G401 (cell line): ENCODE data around the gene SPAAR. TPM values are rescaled to one million over a fixed set of nuclear protein-coding genes. Genes with fewer than 3 reads are reported as not detected.
"Not testable (repeated sequence)": the region's sequence is repeated elsewhere in the genome, so short reads cannot be mapped to it uniquely, and the experiment has no call there.

Source experiments
- DNase-seq: peaks from one replicate; pipeline ENCODE4 v3.0.0-alpha.2; 2015; ENCODE audit warnings: low spot score
- in situ Hi-C: cut with HindIII; loops from 2 replicates; pipeline ENCODE4 v1.10.0; 2016; ENCODE audit warnings: low sequenced_read_pairs, mixed read lengths
- total RNA-seq: library from RNA; depleted of rRNA; stranded (reverse); fragments of >200 nt; shearing (Covaris generic); gene quantifications from 2 replicates; pipeline ENCODE4 v1.2.3, GENCODE V29; 2014; rRNA removed

SPAAR gene, protein sequence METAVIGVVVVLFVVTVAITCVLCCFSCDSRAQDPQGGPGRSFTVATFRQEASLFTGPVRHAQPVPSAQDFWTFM
- total RNA-seq: 2.6 and 3.5 TPM in 2 replicates

DNA sequence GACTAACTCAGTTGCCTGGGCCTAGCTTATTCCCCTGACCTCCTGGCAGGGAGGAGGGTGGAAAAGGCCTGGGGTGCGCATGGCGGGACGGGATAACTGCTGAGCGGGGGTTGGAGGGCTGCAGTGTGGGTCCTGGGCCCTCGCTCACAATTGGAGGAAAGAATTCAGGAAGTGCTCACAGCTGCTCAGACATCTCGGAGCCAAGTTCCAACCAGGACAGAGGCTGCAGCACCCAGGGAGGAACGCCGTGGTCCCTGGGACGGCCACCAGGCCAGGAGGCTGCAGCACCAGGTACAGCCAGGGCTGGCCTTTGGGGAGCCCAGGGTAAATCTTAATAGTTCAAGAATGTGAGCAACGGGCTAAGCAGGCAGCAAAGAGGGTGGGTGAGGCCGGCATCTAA lies at the start of gene SPAAR:
TSS of gene SPAAR (plus strand) at position 217 of the 400 bp plus-strand sequence. CDS start 974 bp downstream, outside the sequence.
- no peak for DNase-seq
- in situ Hi-C loops: no loop called here

DNA sequence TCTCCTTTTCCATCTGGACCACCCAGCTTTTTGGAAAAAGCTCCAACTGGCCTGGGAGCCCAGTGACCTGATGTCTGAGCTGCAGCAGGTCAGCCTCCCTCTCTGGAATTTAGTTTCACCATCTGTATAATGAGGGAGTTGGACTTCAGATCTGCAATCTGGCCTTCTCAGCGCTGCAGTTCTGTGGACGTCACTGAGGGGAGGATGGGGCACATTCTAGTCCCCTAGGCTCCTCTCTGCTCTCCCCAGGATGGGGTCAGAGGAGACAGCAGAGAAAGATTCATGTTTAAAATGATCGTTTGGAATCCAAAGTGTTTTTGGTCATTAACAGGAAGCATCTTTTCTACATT lies 49.3 kb upstream of the SPAAR start:
- in situ Hi-C loops: no loop called here
- no peak for DNase-seq

DNA sequence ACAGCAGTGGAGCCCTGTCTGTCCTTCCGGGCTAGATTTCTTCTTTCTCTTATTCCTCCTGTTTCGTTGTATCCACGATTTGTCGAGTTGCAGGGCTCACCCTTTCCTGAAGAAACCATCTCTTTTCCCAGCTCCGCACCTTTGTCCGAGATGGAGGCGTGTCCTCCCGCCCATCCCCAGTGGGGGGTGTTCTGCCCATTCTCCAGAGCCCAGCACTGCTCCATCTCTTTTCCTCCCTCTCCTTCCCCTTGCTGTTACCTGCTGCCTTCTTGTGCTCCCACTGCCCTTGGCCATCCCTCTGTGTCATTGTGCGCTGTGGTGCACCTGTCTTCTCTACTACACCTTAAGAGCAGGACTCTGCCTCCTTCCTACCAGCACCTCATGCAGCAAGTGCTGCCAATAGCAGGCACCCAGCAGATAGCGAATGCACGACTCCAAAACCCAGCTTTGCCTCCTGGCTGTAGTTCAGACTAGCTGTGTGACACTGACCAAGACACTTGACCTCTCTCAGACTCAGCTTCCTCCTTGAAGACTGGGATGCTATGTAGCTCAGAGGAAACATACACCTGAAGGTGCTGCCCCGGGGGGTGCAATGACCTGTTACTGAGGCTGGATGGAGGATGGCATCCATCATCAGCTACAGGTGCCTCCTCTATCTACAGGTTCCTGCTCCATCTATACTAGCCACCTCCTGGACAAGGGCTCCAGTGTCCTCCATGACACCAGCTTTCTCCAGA lies 48.0 kb upstream of the SPAAR start:
- no peak for DNase-seq
- in situ Hi-C loops: no loop called here

DNA sequence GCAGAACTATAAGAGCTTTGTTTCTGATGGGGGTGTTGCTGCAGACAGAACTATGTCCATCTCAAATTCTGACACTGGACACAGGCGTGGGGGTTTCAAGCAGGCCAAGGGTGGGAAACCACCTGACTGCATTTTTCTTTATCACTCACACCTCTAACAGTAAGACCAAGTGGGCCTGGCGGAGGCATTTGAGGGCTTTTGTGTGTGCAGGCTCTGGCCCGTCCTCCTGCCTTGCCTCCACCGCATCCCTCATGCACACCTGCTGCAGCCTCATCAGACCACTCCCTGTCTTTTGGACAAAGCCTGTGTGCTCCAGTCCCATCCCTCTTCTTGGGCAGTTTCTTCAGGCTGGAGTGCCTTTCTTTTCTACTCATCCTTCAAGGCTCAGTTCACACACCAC lies 47.0 kb upstream of the SPAAR start:
- no peak for DNase-seq
- in situ Hi-C loops: no loop called here

DNA sequence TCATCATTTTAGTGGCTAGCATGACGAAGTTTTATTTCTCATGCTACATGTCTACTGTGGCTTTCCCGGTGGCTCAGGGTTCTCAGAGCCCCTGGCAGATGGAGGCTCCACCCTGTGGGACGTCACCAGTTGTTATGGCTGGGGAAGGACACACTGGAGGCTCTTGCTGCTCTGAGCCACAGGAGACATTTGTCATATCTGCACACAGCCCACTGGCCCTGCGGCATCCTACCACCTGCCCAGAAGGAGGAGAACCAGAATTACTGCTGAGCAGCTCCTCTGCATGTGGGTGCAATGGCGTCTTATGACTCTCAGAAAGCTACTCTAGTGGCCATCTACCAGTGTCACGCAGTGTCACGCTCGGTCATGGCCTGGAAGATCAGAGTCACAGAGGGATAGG lies 45.7 kb upstream of the SPAAR start:
- no peak for DNase-seq
- in situ Hi-C loops: no loop called here

DNA sequence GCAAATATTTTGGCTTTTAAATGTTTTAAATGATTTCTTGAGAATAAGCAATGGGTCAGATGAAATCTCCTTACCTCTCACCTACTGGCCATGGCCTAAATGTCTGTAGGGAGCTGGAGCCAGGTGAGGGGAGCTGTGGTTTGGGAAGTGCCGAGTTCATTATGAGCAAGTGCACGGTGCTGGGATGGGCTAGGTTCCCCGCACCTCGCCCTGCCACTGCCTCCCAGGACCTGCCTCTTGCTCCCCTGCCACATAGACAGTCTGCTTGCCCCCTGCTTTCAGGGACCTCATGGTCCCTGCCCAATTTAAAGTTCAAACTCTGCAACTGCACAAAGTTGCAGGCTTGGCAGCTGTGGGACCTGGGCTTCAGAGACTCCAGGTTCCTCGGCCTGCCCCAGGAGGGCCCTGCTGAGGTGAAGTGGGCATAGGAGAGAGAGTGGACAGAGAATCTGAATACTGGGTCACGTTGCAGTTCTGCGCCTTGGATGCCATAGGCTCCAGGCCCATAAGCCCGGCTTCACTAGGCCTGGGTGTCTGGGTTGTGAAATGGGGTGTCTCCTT lies 44.5 kb upstream of the SPAAR start:
- in situ Hi-C loops: no loop called here
- DNase-seq: no peak

DNA sequence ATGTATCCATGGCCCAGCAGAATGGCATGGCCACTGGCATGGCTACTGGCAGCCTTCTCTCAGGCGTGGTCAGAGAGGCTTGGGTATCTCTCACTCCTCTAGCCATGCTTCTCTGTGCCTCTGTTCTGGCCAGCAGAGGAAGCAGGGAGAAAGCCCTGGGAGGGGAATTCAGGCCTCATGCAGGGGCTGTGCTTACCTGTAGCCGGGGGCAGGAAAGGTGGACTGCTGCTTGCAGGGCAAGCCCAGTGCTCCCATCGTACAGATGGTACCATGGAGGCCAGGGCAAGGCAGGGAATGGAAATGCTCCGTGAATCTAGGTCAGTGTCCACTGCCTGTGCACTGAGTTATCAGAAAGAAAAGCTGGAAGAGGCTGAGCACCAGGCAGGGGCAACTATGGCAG lies 41.8 kb upstream of the SPAAR start:
- in situ Hi-C loops: no loop called here
- no peak for DNase-seq

DNA sequence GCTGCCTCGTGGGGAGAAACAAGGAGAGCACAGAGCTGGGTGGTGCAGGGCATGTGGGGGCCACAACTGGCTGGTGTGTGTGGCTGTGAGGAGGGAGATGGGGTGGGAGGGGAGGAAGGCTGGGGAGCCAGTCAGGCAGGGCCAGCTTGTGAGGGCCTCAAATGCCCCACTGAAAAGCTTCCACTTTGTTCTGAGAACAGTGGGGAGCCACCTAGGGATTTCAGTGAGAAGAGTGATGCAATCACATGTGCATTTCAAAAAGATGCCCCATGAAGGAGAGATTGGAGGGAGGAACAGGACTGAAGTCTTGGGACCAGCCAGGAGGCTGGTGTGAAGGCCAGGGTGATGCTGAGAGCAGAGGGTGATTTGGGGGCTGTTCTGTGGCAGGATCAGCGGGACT lies 40.4 kb upstream of the SPAAR start:
- DNase-seq: no peak
- in situ Hi-C loops: no loop called here

DNA sequence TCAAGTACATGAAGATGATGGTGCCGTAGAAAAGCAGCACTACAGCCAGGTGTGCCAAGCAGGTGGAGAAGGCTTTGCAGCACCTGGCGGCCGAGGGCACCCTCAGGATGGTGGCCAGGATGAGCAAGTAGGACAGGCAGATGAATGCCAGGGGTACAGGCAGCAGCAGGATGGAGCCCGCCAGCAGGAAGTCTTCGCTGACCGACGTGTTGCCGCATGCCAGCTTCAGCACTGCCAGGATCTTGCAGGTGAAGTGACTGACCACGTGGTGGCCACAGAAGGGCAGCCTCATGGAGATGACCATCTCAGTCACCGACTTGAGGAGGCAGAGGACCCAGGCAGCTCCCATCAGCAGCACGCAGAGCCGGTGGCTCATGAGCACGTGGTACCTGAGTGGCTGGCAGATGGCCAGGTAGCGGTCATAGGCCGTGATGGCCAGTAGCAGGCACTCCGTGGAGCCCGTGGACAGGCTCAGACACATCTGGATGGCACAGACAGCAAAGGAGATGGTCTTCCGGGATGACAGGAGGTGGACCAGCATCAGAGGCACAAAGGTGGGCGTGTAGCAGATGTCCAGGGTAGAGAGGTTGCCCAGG lies 39.6 kb upstream of the SPAAR start:
- in situ Hi-C loops: no loop called here
- DNase-seq: no peak

DNA sequence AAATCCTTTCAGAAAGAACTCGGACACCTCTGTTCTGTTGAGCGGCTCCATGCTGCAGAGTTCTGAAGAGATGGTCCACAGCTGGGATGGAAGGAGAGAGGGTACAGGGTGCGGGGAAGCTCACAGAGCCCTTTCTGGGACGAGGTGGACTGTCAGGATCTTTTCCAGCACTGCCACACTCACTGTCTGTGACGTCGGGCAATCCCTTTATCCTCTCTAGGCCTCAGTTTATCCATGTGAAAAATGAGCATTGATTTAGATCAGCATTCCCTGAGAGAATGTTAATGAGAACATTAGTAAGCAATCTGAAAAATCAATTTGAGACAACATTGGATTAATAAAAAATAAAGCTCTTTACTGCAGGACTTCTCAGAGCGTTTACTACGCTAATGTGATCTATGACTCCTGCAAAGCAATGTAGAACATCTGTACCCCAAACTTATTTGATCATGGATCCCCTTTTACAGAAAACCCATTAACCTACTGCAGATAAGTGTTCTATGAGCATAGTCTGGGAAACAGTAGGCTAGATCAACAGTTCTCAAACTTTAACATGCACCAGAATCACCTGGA lies 38.9 kb upstream of the SPAAR start, which contains the start of gene OR13J1:
TSS of gene OR13J1 (minus strand) at position 51 of the 573 bp plus-strand sequence. CDS start at position 51, 0 bp downstream.
- in situ Hi-C loops: no loop called here
- DNase-seq: no peak

DNA sequence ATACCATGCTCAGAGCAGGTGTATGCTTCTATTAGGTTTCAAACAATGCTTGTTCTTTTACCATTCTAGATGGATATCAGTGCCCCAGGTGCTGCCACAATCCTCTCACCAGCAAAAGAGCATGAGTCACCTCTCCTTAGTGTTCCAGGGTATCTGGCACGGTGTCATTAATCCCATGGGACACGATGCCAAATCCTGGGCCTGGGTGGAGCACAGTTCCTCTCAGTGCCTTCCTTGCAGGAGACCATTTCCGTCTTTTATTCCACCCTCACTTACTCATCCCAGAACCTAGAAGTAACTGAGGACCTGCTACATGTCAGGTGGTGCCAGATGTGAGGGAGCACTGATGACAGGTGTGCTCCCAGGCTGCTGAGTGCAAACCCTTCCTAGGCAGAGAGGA lies 37.7 kb upstream of the SPAAR start:
- in situ Hi-C loops: no loop called here
- no peak for DNase-seq

DNA sequence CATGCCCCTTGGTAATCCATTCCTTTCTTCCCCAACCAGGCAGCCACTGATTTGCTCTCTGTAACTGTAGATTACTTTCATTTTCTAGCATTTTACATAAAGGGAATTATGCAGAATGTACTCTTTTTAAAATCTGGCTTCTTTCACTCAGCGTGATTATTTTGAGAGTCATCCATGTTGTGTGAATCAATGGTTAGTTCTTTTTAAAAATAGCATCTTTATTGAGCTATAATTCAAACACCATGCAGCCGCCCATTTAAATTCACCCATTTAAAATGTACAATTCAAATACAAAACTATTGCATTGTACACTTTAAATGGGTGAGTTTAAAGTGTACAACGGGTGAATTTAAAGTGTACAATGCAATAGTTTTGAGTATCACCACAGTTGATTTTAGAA lies 36.8 kb upstream of the SPAAR start:
- in situ Hi-C loops: no loop called here
- no peak for DNase-seq

DNA sequence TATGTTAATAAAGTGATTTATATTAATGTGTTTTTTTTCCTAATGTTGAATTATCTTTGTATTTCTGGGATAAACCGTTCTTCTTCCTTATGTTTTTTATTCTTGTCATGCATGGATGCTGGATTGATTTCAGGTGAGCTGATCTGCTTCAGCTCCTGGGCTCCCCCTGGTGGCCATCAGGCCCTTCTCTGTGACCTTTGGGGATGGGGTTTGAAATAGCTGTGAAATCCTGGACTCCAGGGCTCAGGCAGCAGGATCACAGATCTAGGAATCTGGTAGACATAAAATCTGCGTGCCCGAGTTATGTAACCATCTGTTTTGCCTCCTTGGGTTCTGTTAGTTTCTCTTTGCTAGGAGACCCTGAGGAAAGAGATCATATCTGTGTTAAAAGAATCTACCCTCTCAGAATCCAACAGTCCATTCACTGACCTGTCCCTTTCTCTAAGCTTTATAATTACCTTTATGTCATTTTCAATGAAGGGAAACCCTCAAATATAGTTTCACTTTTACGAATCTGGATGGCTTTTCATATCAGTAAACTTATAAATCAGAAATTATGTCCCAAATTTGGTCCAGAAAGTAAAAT lies 26.9 kb upstream of the SPAAR start:
- in situ Hi-C loops: no loop called here
- DNase-seq: peak; percentile 95

DNA sequence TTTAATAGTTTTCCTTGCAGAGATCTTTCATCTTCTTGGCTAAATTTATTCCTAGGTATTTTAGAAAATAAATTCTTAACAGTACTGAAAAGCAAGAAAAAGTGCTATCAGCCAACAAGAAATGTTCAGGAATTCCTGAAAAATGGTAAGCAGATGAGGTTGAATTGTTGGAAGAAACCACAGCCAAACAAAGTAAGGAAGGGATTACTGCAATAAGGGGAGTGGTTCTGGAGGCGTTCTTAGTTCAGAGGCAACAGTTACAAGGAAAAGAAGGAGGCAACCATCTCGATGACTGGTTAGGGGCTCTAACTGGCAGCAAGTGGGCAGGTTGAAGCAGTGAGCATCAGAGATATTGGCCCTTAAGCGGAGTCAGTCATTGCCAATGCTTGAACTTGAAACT lies 26.3 kb upstream of the SPAAR start:
- no peak for DNase-seq
- in situ Hi-C loops: no loop called here

DNA sequence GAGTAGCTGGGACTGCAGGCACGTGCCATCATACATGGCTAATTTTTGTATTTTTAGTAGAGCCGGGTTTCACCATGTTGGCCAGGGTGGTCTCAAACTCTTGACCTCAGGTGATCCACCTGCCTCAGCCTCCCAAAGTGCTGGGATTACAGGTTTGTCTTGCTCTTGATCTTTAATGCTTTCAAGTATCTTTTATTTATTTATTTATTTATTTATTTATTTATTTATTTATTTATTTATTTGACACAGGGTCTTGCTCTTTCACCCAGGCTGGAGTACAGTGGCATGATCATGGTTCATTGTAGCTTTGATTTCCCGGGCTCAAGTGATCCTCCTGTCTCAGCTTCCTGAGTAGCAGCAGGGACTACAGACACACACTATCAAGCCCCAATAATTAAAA lies 24.4 kb upstream of the SPAAR start:
- in situ Hi-C loops, DNase-seq: not testable (repeated sequence)

DNA sequence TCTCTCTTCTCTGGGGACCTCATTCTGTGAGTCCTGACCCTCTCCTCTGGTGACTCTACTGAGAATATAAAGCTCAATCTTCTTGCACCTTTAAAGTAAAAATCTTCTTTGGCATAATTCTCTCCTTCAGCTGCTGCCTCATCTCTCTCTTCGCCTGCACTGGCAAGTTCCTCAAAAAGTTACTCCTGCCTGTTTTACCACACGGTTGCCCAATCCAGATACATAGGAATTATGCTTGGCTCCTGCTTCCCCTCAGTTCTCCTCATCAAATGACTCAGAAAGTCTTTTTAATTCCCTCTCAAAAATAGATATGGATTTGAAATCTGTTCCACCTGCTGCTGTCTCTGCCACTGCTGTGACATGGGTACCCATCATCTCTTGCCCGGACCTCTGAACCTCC lies 17.6 kb upstream of the SPAAR start:
- in situ Hi-C loops: no loop called here
- DNase-seq: no peak

DNA sequence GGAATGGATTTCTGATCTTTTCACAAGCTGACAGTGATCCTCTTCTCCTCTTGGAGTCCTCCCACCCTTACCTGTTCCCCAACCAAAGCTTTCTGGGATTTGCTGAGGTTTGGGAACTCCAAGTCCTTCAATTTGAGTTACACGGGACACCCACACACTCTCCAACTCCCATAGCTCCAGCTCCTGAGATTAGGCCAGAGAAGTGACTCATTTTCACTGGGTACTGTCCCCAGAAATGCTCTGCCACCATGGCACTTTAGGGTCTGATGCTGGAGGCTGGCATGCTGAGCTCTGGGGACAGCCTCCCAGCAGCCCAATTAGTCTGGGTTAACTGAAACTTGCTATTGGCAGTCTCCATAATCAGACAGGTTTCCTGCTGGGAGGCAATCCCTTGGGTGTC lies 17.2 kb upstream of the SPAAR start:
- in situ Hi-C loops: no loop called here

DNA sequence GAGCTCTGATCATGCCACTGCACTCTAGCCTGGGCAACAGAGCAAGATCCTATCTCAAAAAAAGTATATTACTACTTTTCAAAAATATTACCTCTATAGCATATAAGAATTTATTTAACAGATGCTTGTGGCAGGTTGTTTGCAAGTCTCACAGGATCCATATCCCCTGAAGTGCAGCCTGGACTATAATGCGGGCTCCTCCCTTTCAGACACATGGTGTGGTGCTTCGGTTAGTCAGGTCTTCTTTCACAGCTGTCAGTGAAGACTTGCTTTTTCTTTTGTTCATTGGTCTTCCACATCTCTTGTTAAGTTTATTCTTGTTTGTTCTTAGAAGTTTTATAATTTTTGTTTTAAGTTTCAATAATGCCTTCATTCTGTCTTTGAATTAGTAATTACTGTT lies 12.7 kb upstream of the SPAAR start:
- DNase-seq: no peak
- in situ Hi-C loops: no loop called here

More for the DNA sequence above, 17.2 kb upstream of the SPAAR start:
- DNase-seq: no peak

DNA sequence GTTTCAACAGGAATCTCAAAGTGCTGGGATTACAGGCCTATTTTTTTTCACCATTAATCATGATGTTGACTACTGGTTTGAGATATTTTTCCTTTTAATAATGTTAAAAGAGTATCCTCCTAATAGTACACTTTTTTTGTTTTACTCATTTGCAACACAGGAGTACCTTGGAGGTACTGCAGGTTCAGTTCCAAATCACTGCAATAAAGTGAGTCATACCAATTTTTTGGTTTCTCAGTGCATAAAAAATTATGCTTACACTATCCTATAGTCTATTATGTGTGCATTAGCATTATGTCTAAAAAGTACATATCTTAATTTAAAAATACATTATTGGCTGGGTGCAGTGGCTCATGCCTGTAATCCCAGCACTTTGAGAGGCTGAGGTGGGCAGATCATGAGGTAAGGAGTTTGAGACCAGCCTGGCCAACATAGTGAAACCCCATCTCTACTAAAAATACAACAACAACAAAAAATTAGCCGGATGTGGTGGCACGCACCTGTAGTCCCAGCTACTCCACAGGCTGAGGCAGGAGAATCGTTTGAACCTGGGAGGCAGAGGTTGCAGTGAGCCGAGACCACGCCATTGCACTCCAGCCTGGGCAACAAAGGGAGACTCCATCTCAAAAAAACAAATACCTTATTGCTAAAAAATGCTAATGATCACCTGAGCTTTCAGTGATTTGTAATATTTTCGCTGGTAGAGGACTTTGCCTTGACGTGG lies 11.8 kb upstream of the SPAAR start:
- in situ Hi-C loops, DNase-seq: not testable (repeated sequence)
